NB4 (cell line): ENCODE measurements around the gene CCDC158.

ENCODE experiments used
- DNase-seq: peaks from one replicate; pipeline ENCODE4 v3.0.0; 2010; ENCODE audit warnings: low read depth
- H3K4me3 ChIP-seq: one replicate; pipeline ENCODE4 v1.5.1; 2011; ENCODE audit warnings: mild to moderate bottlenecking, low read depth, low read length, moderate library complexity
- MYC ChIP-seq: IDR thresholded peaks from 2 replicates; pipeline ENCODE4 v1.6.1; 2011; ENCODE audit warnings: low read depth, low read length
- POLR2A ChIP-seq: IDR thresholded peaks from 2 replicates; pipeline ENCODE4 v1.6.1; 2011; ENCODE audit warnings: mild to moderate bottlenecking; ENCODE audit not compliant: insufficient read length; ENCODE audit errors: extremely low read depth
- TF ChIP-seq, protein P1 (sequence below): IDR thresholded peaks from one replicate; pipeline ENCODE4 v1.5.1; 2012; ENCODE audit warnings: low read depth, low read length
- TF ChIP-seq, protein P2 (sequence below): IDR thresholded peaks from 2 replicates; pipeline ENCODE4 v1.6.1; 2011; ENCODE audit warnings: low read depth, low read length

Gene CCDC158

DNA sequence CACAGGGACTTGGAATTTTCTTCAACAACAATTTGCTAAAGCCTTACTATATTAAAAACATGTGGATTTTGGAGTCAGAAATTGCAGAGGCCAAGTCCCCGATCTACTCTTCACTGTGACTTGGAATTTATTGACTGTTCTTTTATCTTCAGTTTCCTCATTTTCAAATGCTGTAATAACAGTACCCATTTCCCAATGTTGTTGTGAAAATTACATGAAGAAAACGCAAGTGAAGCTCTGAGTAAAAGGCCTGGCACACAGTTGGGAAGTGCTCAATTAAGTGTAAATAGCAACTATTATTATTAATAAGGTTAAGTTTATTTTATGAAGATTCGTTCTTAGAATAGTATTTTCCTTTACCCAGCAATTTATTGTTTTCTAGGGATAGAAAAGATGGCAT is 98.7 kb downstream of the CCDC158 start:
- no peak for TF ChIP-seq POLR2A
- TF ChIP-seq, protein P1, sequence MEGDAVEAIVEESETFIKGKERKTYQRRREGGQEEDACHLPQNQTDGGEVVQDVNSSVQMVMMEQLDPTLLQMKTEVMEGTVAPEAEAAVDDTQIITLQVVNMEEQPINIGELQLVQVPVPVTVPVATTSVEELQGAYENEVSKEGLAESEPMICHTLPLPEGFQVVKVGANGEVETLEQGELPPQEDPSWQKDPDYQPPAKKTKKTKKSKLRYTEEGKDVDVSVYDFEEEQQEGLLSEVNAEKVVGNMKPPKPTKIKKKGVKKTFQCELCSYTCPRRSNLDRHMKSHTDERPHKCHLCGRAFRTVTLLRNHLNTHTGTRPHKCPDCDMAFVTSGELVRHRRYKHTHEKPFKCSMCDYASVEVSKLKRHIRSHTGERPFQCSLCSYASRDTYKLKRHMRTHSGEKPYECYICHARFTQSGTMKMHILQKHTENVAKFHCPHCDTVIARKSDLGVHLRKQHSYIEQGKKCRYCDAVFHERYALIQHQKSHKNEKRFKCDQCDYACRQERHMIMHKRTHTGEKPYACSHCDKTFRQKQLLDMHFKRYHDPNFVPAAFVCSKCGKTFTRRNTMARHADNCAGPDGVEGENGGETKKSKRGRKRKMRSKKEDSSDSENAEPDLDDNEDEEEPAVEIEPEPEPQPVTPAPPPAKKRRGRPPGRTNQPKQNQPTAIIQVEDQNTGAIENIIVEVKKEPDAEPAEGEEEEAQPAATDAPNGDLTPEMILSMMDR = no peak
- TF ChIP-seq MYC = no peak
- TF ChIP-seq, protein P2, sequence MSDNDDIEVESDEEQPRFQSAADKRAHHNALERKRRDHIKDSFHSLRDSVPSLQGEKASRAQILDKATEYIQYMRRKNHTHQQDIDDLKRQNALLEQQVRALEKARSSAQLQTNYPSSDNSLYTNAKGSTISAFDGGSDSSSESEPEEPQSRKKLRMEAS = no peak
- DNase-seq = no peak
- H3K4me3 ChIP-seq = no peak overlapping the region

DNA sequence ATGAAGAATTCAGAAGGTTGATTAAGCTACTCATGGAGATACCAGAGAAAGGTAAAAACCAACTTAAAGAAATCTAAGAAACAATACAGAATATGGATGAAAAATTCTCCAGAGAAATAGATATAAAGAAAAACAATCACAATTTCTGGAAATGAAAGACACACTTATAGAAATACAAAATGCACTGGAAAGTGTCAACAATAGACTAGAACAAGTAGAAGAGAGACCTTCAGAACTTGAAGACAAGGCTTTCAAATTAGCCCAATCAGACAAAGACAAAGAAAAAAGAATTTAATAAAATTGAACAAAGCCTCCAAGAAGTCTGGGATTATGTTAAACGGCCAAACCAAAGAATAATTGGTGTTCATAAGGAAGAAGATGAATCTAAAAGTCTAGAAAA is 104.8 kb downstream of the CCDC158 start:
- H3K4me3 ChIP-seq = no peak overlapping the region
- DNase-seq = no peak
- TF ChIP-seq, protein P1 = no peak
- TF ChIP-seq MYC = no peak

DNA sequence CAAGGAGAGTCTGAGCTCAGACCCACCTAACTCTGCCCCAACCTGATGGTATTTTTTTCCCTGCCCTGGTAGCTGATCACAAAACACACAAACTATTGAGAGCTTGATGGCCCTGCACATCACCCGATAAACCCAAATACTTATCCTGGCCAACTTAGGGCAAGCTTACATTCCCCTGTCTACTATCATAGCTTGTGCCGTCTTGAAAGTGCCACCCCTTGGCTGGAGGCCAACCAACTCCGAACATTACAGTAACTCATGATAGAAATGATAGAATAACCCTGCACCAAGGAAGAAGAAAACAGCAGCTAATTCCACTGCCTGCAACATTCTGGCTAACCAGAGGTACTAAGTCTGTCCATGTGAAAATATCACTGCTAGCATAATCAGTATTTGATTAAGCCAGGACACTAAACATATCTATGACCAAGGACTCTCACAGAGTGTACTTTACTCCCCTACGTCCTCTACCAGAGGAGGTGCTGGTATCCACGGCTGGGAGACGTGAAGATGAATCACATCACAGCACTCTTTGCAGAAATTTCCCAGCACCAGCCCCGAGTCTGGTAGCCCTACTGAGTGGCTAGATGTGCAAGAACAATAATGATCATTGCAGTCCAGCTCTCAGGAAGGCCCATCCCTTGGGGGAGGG is 105.5 kb downstream of the CCDC158 start:
- no peak for DNase-seq
- TF ChIP-seq, protein P2 = no peak
- TF ChIP-seq POLR2A (no peak), MYC (no peak)
- TF ChIP-seq, protein P1 = no peak
- H3K4me3 ChIP-seq = no peak overlapping the region

DNA sequence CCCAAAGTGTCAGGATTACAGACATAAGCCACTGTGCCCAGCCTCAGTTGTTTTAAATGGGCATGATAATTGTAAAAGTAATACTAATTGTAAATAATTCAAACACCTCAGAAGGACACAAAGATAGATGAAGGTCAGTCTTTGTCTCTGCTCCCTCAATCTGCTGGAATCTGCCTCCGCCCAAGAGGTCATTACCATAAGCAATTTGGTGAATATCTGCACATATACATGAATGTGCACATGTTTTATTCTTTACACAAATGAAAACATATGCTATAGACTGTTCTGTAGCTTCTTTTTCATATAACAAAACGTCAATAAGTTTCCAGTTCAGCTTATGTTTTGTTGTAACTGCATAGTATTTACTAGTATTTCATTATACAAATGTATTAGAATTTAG is 107.4 kb downstream of the CCDC158 start:
- no peak for DNase-seq
- no peak overlapping the region for H3K4me3 ChIP-seq
- TF ChIP-seq MYC = no peak
- no peak for TF ChIP-seq POLR2A
- TF ChIP-seq, protein P1 = no peak
- TF ChIP-seq, protein P2 = no peak

DNA sequence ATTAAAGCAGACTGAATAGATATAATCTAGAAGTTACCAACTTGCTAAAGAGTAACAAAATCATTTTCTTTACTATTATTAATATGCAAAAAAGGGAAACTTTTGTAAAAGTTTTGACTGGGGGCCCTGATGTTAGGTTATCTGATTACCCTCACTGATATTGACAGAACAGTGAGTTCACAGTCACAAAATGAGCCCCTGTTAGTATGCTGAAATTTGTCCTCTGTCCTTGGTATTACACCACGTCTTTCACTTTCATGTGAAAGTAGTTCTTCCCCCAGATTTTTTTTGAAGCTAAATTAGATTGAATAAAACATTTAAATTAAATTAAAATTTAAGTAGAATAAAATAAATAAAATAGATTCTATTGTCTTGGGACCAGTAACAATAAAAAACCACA is 108.5 kb downstream of the CCDC158 start:
- H3K4me3 ChIP-seq = no peak overlapping the region
- DNase-seq = no peak
- TF ChIP-seq, protein P1 = no peak

DNA sequence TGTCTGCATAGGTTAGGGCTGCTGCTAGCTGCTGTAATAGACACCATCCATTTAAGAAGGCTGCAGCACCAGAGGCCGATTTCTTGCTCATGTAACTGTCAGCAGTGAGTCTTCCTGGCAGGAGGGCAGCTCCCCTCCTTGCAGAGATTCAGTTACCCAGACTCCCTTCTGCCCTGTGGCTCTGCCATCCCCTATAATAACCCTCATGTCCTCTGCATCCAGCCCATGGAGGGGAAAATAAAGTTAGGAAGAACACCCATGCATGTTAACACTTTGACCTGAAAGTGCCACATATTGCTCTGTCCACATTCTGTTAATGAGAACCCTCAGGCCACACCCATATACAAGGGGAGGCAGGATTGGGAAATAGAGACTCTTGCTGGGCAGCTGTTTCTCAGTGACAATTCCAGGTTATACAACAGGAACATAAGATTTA is 109.0 kb downstream of the CCDC158 start:
- DNase-seq = peak; percentile 64

More for the DNA sequence above, 109.0 kb downstream of the CCDC158 start:
- TF ChIP-seq MYC = peak; percentile 31; the same call in 1 of the 2 replicates
- TF ChIP-seq, protein P1 = no peak
- no peak overlapping the region for H3K4me3 ChIP-seq
